SU-DHL-6 (cell line): ENCODE results near the gene MAP2K5.

Source experiments
- H2AFZ ChIP-seq: fragments of 200-600 bp; sonication (generic); 2 replicates; pipeline ENCODE4 v1.6.1; 2014; ENCODE audit warnings: low read depth, mild to moderate bottlenecking, moderate library complexity, mixed read lengths, antibody characterized with exemption, low read length; ENCODE audit not compliant: severe bottlenecking
- H3F3A ChIP-seq: fragments of 200-600 bp; shearing (Covaris generic); 2 replicates; pipeline ENCODE4 v1.6.0; 2016; ENCODE audit warnings: antibody characterized with exemption, mild to moderate bottlenecking; ENCODE audit not compliant: insufficient read depth
- H3K27ac ChIP-seq: fragments of 200-600 bp; sonication (generic); 2 replicates; pipeline ENCODE4 v1.5.1; 2016; ENCODE audit warnings: low read depth, mild to moderate bottlenecking, low read length, moderate library complexity, mixed read lengths
- H3K27me3 ChIP-seq: fragments of 200-600 bp; sonication (generic), shearing (Covaris generic); 2 replicates; pipeline ENCODE4 v1.6.0; 2014; ENCODE audit warnings: mild to moderate bottlenecking, low read length
- H3K36me3 ChIP-seq: fragments of 200-600 bp; sonication (generic); 2 replicates; pipeline ENCODE4 v1.6.1; 2014; ENCODE audit warnings: mild to moderate bottlenecking, low read length, mixed read lengths
- H3K4me2 ChIP-seq: fragments of 300-600, 200-600 bp; shearing (Covaris generic), sonication (generic); 2 replicates; pipeline ENCODE4 v1.6.0; 2014; ENCODE audit warnings: low read length, low read depth, mild to moderate bottlenecking; ENCODE audit not compliant: poor library complexity, severe bottlenecking
- H3K4me3 ChIP-seq: fragments of 200-600 bp; sonication (generic); 2 replicates; pipeline ENCODE4 v1.5.1; 2014; ENCODE audit warnings: antibody characterized with exemption, low read length, mild to moderate bottlenecking, mixed read lengths; ENCODE audit not compliant: insufficient read depth, poor library complexity, severe bottlenecking
- H3K79me2 ChIP-seq: fragments of 200-600 bp; sonication (generic); 2 replicates; pipeline ENCODE4 v1.6.1; 2014; ENCODE audit warnings: mild to moderate bottlenecking, low read length, moderate library complexity; ENCODE audit not compliant: insufficient read depth
- H3K9ac ChIP-seq: fragments of 200-600 bp; sonication (generic); 2 replicates; pipeline ENCODE4 v1.7.0; 2014; ENCODE audit warnings: mild to moderate bottlenecking, low read length
- H3K9me2 ChIP-seq: fragments of 200-600 bp; sonication (generic); replicated peaks from 2 replicates; pipeline ENCODE4 v1.6.1; 2014; ENCODE audit warnings: low read length; ENCODE audit not compliant: insufficient read depth
- H3K9me3 ChIP-seq: fragments of 200-600 bp; sonication (generic); 2 replicates; pipeline ENCODE4 v1.6.1; 2014; ENCODE audit warnings: low read length, mixed read lengths; ENCODE audit not compliant: insufficient read depth
- H4K20me1 ChIP-seq: fragments of 200-600 bp; sonication (generic); 2 replicates; pipeline ENCODE4 v1.6.1; 2014; ENCODE audit warnings: low read depth, mild to moderate bottlenecking, antibody characterized with exemption, low read length, moderate library complexity, mixed read lengths
- CTCF ChIP-seq: fragments of 200-600 bp; sonication (generic); IDR thresholded peaks from one replicate; pipeline ENCODE4 v1.5.1; 2017; ENCODE audit warnings: antibody characterized with exemption, mild to moderate bottlenecking, low read length, moderate library complexity; ENCODE audit not compliant: insufficient read depth, poor library complexity, severe bottlenecking
- EZH2phosphoT487 ChIP-seq: fragments of 200-600 bp; sonication (generic), shearing (Covaris generic); conservative IDR thresholded peaks from 2 replicates; pipeline ENCODE4 v1.6.1; 2018; ENCODE audit warnings: mild to moderate bottlenecking, antibody characterized with exemption, low read length, moderate library complexity, mixed read lengths

MAP2K5 gene

GRCh38 chr15:67691450-67691849 is 148.9 kb downstream of the MAP2K5 start:
- no peak overlapping the region for H3K4me2 ChIP-seq
- H3K27me3 ChIP-seq = no peaks in the 10 kb centered on the region
- H3K27ac ChIP-seq = no peak overlapping the region
- H3K9me2 ChIP-seq = no peaks in the 10 kb centered on the region
- H3K9me3 ChIP-seq = no peaks in the 10 kb centered on the region
- no peak overlapping the region for H2AFZ ChIP-seq
- no peaks in the 10 kb centered on the region for H3F3A ChIP-seq
- H3K4me3 ChIP-seq = no peak overlapping the region
- no peak for TF ChIP-seq CTCF
- no peak for TF ChIP-seq EZH2phosphoT487
- H4K20me1 ChIP-seq = no peaks in the 10 kb centered on the region
- no peak overlapping the region for H3K9ac ChIP-seq
- H3K36me3 ChIP-seq = 0 out of 2 replicates have a peak, but pooled peaks cover 4% of the 10 kb centered on the region
- no peaks in the 10 kb centered on the region for H3K79me2 ChIP-seq

- Histone ChIP-seq H3K27ac (no peak overlapping the region), H2AFZ (no peak overlapping the region), H4K20me1 (no peaks in the 10 kb centered on the region), H3K79me2 (no peaks in the 10 kb centered on the region), H3K36me3 (0 out of 2 replicates have a peak, but pooled peaks cover 4% of the 10 kb centered on the region), H3K27me3 (no peaks in the 10 kb centered on the region), H3K4me2 (no peak overlapping the region), H3K4me3 (no peak overlapping the region), H3K9me3 (no peaks in the 10 kb centered on the region), H3K9ac (no peak overlapping the region), H3K9me2 (no peaks in the 10 kb centered on the region), H3F3A (no peaks in the 10 kb centered on the region)
- no peak for TF ChIP-seq CTCF
- TF ChIP-seq EZH2phosphoT487 = no peak
Measured at GRCh38 chr15:67692573-67692972, 150.1 kb downstream of the MAP2K5 start.

- TF ChIP-seq CTCF (no peak), EZH2phosphoT487 (no peak)
- no peaks in the 10 kb centered on the region for H3K9me3 ChIP-seq
- no peak overlapping the region for H3K27ac ChIP-seq
- no peaks in the 10 kb centered on the region for H4K20me1 ChIP-seq
- H3K79me2 ChIP-seq = no peaks in the 10 kb centered on the region
- H3K27me3 ChIP-seq = no peaks in the 10 kb centered on the region
- H2AFZ ChIP-seq = no peak overlapping the region
- no peak overlapping the region for H3K4me2 ChIP-seq
- H3F3A ChIP-seq = no peaks in the 10 kb centered on the region
- 0 out of 2 replicates have a peak, but pooled peaks cover 4% of the 10 kb centered on the region for H3K36me3 ChIP-seq
- H3K9ac ChIP-seq = no peak overlapping the region
- H3K9me2 ChIP-seq = no peaks in the 10 kb centered on the region
- H3K4me3 ChIP-seq = no peak overlapping the region
Measured at GRCh38 chr15:67696087-67696486, 153.6 kb downstream of the MAP2K5 start.

GRCh38 chr15:67700023-67700422 is 157.5 kb downstream of the MAP2K5 start:
- Histone ChIP-seq H3K27me3 (no peaks in the 10 kb centered on the region), H3K9ac (no peak overlapping the region), H3K36me3 (no peaks in the 10 kb centered on the region), H3K4me3 (no peak overlapping the region), H3K27ac (no peak overlapping the region), H3F3A (no peaks in the 10 kb centered on the region), H3K9me2 (no peaks in the 10 kb centered on the region), H2AFZ (no peak overlapping the region), H4K20me1 (no peaks in the 10 kb centered on the region), H3K9me3 (no peaks in the 10 kb centered on the region), H3K79me2 (no peaks in the 10 kb centered on the region), H3K4me2 (no peak overlapping the region)
- TF ChIP-seq CTCF = no peak
- no peak for TF ChIP-seq EZH2phosphoT487
